ENCODE results near the gene MICALL1.

Gene MICALL1

DNA sequence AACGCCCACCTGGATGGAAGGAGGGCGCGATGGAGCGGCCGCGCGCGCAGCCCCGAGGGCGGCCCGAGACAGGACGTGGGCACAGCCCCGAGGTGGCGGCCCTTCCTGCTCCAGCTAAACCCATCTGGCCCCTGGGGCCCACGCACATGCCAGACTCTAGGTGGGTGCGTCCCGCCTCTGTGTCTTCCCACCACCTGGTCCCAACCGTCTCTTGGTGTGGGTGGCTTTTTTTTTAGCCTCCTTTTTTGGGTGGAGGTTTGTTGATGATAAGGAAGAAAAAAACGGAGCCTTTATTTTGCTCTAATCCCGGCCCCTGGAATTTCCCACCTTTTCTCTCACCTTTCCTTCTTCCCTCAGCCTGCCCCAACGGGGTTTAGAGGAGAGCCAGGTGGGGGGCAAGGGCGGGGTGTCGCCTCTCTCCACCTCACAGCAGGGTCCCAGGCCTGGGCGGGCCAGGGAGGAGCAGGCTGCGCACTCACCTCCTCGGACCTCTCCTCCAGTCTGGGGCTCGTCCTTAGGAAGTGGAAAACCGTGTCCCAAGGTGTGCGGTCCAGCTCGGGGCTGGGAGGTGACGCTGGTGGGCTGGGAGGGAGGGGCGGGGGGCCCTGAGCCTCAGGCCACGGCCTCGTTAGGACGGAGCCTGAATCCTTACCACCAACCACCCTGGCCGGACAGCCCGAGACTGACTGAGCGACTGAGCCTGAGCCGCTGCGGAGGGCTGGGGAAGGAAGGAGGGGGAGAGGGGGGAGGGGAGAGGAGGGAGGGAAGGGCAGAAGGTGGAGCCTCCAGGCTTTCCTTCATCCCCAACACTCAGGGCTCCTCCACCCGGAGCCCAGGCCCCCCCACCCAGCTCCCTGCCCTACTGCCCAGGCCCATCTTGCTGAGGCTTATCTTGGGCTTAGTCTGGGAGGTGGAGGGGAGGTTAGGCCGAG, 78.0 kb downstream of the MICALL1 start, which contains the start of gene SOX10:
TSS of gene SOX10 (minus strand) at position 696 of the 932 bp plus-strand sequence. CDS start 771 bp downstream, outside the sequence.
- no peak for DNase-seq

DNA sequence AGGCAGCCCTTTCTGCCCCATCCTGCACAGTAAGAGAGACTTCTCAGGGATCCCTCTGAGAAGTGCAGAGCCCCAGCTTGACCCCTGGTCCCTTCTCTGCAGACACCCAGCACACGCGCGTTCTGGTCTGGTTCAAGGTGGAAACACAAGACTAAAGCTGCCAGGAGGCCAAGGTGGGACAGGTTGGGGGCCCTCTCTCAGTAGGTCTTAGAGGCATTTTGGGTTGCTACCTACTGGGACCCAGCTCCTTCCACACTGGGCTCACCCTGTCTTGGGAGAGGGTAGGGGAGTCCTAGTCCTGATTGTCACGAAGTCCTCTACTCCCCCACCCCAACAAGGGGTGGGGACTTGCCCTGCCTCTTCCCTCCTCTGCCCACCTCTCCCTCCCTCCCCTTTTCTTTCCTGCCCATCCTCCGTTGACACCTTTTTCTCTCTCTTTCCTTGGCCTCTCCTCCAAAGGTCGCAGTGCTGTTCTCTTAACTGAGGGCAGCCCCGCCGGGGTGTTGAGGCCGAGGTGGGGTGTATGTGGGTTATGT, 79.0 kb downstream of the MICALL1 start:
- DNase-seq = no peak

DNA sequence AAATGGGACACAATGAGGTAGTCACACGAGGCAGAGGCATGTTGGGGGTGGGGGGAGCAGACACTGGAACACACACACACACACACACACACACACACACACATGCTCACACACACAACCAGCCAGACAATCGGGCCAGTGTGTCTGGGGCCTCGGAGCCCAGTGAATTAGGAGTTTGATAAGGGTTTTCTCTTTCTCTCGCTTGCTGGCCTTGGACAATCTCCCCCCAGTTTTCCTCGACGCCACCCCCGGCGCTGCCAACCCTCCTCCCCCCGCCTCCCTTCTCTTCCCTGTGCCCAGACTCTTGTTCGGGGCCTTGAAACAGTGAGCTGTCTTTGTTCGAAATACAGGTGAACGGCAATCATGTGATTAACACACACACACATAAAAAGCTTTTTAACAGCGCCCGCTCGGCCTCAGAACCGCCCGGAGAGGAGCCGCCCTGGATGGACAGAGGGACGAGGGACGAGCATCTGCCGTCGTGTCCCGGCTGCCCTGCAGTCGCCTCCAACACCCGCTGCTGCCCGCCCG, 79.7 kb downstream of the MICALL1 start:
- DNase-seq = no peak

DNA sequence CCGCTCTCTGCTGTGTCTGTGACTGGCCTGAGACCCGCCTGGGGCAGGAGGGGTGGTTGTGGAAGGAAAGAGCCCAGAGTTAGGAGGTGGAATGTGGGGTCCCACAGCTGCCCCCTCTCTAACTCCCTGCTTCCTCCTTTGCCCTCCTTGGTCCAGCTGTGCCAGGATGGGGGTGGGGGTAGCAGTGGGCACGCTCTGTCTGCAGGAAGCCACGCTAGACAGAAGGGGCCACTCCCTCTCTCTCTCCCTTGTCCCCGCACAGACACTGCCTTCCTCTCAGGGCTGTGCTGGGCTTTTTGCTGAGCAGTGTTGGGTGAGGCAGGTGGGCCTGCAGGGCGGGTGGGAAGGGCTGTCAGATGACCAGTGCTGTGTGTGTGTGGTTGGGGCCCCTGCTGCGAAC, 80.3 kb downstream of the MICALL1 start:
- no peak for DNase-seq

DNA sequence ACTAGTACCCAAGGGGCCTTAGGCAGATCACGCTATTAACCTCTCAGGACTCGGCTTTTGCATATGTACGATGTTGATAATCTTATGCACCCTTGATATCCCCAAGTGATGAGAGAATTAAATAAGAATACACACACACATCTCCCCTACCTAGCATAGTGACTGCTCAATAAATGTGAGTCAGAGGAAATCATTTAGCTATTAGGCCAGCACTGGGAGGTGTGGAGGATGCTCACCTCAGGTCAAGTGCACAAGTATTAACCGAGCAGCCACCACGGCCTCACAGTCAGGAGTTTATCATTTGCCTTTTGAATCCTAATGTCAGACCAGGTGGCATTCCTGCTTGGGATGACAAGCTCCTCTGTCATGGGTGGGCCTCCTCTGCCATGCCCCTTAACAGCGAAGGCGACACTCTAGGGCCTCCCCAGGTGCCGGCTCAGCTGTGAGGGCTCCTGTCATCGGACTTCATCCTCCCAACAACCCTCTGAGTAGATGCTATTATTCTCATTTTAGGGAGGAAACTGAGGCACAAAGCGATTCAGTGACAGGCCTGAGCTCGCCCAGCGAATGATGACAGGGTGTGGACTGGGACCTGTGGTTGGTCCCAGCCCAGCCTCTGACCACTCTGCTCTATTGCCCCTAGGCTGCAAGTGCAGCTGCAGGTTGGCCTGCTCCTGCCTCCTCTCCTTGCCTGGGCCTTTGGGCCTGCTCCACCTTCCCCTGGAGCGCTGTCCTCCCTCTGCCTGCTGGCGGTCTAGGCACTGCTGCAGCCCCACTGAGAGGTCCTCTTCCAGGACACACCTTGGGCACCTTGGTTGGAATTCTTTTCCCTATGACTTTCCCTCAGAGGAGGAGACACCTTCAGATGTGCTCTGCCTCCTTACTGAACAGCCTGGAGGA, 83.3 kb downstream of the MICALL1 start:
- no peak for DNase-seq

DNA sequence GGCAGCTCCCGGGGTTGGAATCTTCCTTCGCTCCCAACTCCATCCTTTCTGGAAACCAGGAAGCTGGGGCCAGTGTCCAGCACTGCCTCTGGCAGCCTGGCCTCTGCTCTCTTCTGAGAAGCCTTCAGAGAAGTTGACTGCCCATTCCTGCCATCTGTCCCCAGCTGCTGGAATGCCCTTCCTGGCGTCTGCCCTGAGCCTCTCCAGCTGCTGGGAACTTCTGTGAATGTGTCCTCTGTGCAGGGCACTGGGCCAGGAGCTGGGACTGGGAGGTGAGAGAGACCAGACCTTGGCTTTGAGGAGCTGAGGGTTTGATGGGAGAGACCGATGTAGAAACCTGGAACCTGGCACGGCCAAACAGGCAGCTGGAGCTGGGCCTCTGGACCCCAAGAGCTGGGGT, 84.2 kb downstream of the MICALL1 start:
- no peak for DNase-seq

DNA sequence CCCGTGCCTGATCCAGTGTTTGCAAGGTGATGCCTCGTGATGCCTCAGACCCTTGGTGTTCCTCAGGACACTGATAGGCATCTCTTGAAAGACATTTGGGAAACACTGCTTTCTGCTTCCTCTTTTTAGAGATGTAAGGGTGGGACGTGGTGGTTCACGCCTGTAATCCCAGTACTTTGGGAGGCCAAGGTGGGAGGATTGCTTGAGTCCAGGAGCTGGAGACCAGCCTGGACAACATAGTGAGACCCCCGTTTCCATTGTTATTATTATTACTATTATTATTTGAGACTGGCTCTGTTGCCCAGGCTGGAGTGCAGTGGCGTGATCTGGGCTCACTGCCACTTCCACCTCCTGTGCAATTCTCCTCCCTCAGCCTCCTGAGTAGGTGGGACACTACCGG, 84.8 kb downstream of the MICALL1 start:
- DNase-seq = no peak

DNA sequence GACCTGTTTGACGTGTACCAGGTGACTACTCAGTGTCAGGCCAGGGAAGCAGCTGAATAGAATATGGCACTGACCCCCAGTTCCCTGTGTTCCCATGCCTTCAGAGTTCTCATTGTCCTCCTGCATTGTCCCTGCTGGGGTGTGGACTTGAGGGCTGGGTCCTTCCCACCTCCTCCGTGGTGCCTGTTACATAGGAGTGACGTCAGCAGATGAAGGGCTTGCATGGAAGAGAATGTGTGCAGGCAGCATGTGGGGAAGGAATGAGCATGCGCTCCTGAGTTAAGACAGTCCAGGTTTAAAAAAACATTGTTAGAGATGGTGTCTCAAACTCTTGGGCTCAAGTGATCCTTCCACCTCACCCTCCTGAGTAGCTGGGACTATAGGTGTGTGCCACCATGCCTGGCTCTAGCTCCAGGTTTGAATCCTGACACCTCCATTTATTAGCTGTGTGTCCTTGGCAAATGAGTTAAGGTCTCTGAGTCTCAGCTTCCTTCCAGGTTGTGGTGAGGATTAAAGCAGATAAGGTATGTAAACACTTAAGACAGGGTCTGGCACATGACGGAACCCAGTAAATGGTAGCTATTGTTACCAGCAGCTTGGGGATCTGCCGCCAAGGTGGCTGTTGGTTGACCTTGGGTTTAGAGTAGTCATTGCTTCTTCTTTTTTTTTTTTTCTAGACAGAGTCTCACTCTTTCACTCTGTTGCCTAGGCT, 85.8 kb downstream of the MICALL1 start:
- no peak for DNase-seq

Data from effector CD4-positive, alpha-beta T cell (primary cell).